NCI-H2227 (cell line): ENCODE data around the gene HSCB.
"Not testable (repeated sequence)": the region's sequence is repeated elsewhere in the genome, so short reads cannot be mapped to it uniquely, and the experiment has no call there.

Source experiments
- DNase-seq: peaks from one replicate; lab custom pipeline; 2025; ENCODE audit not compliant: unreplicated experiment; lab: John Stamatoyannopoulos, UW

The HSCB gene

GRCh38 chr22:28738876-28739275 is 3.0 kb upstream of the HSCB start:
- DNase-seq, result not testable (repeated sequence)

DNA sequence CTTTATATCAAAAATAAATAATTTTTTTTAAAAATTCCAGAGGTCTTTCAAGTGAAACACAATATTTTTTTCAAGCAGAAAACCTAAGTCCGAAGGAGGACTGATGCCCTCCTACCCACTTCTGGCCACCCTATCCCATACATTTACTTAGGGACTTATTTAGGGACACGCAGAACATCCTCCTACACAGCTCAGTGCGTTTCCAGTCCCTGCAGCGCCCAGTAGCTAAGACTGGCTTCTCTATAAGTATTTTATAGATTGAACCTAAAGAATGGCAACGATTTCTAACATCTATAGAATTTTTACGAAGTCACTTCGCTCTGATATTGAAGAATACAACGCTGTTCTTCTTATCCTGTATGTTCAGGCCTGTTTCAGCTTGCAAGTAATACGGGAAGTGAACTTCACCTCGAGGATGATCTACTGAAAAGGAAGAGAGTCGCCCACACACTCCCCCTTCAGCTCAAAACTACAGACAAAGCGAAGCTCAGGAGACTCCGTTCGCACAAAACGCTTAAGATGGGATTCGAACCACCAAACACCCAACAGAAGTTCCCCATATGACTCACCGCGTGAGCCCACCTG is 547 bp upstream of the HSCB start:
- no peak for DNase-seq

- no peak for DNase-seq
These were observed 723 bp downstream of the HSCB start for GRCh38 chr22:28742562-28742962.

DNA sequence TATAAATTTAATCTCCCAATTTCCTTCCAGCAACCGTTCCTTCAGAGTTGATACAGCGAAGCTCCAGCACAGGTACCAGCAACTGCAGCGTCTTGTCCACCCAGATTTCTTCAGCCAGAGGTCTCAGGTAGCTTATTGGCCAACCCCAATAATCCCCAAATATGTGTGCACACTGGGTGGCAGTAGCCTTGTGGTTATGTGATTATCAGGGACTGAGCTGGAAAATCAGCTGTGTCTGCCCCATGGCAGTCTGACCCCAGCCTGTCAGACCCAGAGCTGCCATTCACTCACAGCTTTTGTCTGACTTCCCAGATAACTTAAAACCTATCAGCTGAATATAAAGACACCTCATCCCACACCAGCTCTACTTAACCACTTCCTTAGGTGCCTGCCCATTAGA is 2.0 kb downstream of the HSCB start:
- DNase-seq, result no peak

- DNase-seq, result no peak
These were observed 8.6 kb downstream of the HSCB start for GRCh38 chr22:28750471-28750881.

DNA sequence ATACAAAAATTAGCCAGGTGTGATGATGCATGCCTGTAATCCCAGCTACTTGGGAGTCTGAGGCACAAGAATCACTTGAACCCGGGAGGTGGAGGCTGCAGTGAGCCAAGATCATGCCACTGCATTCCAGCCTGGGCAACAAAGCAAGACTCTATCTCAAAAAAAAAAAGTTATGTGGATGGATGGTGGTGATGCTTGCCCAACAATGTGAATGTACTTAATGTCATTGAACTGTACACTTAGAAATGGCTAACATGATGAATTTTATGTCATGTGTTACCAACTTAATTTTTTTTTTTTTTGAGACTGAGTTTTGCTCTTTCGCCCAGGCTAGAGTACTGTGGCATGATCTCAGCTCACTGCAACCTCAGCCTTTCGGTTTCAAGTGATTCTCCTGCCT is 12.7 kb downstream of the HSCB start:
- not testable (repeated sequence) for DNase-seq

DNA sequence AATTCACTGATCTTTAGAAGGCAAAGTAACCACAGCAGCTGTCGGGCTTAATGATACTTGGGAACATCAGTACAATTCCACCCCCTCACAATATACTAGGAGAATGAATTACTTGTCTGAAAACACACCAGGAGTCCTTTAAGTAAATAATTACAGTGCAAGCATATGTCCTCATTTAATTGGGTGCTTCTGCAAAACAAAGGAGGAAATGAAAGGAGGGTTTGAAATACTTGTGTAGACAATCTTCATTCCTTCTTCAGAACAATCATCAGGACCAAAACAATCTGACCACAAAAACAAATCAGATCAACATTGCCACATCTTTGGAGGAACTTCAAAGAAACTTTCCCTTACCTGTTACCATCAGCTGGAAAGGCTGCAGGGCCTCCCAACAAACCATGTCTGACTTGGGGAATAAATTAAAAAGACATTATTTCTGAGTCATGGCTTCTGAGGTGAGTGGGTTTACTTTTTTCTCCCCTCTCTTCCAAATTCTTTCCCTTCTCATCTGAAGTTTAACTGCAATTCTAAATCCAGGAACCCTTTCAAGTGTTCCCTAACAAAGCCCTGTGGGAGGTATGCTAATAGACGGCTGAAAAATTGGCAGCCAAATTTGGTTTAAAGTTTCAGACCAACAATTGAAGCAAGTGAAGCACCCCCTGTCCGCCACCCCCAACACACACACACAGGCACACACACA is 18.2 kb downstream of the HSCB start:
- DNase-seq, result no peak

DNA sequence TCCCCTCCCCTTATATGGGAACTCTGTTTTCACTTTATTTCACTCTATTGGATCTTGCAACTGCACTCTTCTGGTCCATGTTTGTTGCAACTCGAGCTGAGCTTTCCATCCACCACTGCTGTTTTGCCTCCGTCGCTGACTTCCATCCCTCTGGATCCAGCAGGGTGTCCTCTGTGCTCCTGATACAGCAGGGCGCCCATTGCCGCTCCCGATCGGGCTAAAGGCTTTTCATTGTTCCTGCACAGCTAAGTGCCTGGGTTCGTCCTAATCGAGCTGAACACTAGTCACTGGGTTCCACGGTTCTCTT is 19.6 kb downstream of the HSCB start:
- no peak for DNase-seq

GRCh38 chr22:28762000-28762399 is 20.2 kb downstream of the HSCB start:
- DNase-seq, result not testable (repeated sequence)

- no peak for DNase-seq
These were observed 24.8 kb downstream of the HSCB start for GRCh38 chr22:28766628-28767027.

- DNase-seq, result no peak
These were observed 27.0 kb downstream of the HSCB start for GRCh38 chr22:28768701-28769393.

DNA sequence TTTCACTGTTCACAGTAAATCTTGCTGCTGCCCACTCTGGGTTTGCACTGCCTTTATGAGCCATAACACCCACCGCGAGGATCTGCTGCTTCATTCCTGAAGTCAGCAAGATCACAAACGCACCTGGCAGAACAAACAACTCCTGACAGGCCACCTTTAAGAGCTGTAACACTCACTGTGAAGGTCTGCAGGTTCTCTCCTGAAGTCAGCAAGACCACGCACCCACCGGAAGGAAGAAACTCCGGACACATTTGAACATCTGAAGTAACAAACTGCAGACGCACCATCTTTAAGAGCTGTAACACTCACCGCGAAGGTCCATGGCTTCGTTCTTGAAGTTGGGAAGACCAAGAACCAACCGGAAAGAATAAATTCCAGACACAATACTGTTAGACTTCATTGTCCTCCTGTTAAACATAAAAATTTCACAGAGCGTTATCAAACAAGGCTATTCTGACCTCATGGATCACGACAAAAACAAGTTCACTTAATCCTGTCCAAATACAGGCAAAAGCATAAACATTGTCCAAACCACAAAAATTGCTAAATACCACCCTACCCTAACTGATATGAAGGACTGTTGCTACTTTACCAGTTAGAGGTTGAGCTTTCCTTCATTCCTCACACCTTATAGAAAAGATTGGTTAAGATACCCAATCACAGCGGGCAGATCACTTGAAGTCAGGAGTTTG is 27.7 kb downstream of the HSCB start:
- DNase-seq, result no peak

DNA sequence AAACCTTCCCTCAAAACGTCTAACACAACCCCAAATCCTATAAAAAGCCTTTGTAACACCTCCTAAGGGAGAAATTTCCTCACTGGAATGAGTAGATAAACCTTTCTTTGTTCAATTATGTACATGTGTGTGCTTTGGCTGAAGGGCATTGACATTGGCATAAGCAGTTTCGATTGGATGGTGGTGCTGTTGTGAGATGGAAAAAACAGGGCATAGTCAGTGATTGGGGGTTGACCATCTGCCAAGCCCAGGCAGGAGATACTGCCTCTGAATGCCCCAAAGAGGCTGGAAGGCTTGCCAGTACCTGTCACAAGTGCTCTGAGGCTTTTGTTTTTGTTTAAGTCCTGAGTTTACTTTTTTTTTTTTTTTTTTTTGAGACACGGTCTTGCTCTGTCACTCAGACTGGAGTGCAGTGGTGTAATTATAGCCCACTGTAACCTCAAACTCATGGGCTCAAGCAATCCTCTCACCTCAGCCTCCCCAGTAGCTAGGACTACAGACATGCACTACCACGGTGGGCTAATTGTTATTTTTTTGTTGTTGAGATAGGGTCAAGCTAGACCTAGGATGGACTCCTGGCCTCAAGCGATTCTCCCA is 29.5 kb downstream of the HSCB start:
- DNase-seq, result no peak

DNA sequence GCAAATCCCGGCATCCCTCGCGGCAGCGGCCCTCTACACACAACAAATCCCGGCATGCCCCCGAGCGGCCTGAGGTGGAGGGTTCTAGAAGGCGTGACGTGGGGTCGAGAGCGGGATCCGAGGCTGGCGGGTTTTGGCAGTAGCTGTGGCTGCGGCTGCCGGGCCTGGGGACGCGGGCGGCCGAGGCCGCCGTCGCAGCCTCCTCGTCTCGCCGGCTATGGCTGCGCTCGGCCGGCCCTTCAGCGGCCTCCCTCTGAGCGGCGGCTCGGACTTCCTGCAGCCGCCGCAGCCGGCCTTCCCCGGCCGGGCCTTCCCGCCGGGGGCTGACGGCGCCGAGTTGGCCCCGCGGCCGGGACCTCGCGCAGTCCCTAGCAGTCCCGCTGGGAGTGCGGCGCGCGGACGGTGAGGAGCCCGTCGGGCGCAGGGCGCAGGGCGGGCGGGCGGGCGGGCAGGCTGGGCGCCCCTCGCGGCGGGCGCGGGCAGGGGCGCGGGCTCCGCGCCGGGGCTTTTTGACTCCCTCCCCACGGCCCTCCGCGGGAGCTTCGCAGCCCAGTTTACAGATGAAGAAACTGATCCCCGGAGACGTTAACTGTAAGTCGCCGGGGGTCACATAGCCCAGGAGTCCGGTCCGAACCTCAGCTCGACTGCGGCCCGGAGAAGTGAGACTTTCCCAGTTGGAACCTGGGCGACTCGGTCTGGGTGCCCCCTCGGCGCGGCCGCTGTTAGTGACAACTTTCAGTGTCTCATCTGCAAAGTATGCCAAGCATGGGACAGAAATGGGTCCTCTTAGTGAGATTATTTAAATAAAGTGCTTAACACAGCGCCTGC is 31.0 kb downstream of the HSCB start, which contains the start of gene CCDC117:
Gene CCDC117 (plus strand): TSS at position 63 of the 828 bp plus-strand sequence. CDS start 155 bp downstream, at position 218.
- DNase-seq, result peak; percentile 92

DNA sequence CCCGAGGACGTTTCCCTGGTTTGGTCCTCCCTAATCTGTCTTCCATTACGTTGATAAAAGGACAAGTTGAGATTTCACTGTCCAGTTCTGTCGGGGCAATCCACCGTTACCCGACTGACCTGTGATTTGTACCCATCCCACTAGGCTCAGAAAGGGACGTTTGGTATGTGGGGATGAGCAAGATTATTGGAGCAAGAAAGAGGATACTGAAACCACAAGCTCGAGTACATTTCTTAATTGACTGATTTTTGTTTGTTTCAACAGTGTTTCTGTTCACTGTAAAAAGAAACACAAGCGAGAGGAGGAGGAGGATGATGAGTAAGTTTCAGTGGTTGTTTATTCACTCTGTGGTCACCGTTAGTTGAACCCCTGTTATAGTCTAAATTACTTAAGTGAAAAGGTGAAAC is 31.6 kb downstream of the HSCB start:
- no peak for DNase-seq

DNA sequence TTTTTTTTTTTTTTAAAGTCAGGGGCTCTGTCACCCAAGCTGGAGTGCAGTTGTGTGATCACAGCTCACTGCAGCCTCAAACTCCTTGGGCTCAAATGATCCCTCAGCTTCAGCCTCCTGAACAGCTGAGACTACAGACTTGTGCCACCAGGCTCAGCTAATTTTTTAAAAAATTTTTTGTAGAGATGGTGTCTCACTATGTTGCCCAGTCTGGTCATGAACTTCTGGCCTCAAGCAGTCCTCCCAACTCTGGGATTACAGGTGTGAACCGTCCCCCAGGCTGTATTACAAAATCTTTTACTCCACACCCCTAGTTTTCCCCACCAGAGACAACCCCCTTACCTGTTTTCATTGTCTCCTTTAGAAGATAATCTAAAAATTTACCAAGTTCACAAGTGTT is 32.5 kb downstream of the HSCB start:
- DNase-seq, result no peak

DNA sequence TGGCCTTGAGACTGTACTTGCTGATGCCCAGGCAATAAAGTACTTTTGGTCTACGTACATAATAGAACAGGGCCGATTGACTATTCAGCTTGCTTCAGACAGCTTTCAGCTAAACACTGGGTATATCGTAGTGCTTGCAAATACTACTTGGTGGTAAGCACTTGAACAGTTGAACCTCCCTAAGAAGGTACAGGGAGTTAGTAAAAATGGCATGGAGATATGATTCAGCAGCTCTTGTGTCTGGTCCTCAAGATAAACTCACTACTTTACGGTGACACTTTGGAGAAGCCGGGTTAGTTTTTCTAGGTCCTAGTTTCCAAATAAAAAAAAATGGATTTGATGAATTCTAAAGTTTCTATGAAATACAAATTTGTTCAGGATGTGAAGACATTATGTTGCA is 38.0 kb downstream of the HSCB start:
- DNase-seq, result no peak

DNA sequence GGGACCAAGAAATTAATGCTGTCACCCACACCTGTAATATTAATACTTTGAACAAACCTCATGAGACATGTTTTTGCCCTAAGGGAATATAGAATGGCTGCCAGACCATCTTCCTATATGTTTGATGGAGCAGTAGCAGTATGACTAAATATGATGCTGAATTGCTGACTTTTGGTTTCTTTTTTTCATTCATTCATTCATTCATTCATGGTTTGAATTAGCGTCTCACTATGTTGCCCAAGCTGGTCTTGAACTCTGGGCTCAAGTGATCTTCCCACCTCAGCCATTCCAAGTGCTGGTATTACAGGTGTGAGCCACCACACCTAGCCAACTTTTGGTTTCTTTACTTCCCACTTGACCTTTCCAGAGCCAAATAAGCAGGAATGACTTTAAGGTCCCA is 38.5 kb downstream of the HSCB start:
- DNase-seq, result no peak

- DNase-seq, result no peak
These were observed 42.2 kb downstream of the HSCB start for GRCh38 chr22:28783786-28784671.

DNA sequence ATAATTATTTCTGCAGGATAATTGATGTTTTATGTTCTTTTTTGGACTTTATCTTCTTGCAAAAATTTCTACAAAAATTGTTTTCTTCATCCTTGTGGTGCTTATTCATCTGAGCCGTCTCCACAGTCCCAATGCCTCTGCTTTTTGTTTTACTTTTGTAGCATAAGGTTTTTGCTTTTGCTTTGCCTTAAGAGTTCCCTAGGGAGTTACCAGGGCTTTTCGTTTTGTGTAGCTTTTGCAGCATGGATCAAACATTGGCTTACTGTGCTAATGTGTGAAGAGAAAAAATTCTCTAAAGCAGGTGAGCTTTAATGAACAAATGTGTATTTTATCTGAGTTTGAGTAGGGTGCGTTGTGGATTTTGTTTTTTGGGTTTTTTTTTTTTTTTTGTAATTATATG is 46.8 kb downstream of the HSCB start:
- no peak for DNase-seq
